Measurements from ENCODE around the gene HELZ2.

- TF ChIP-seq, protein P1, sequence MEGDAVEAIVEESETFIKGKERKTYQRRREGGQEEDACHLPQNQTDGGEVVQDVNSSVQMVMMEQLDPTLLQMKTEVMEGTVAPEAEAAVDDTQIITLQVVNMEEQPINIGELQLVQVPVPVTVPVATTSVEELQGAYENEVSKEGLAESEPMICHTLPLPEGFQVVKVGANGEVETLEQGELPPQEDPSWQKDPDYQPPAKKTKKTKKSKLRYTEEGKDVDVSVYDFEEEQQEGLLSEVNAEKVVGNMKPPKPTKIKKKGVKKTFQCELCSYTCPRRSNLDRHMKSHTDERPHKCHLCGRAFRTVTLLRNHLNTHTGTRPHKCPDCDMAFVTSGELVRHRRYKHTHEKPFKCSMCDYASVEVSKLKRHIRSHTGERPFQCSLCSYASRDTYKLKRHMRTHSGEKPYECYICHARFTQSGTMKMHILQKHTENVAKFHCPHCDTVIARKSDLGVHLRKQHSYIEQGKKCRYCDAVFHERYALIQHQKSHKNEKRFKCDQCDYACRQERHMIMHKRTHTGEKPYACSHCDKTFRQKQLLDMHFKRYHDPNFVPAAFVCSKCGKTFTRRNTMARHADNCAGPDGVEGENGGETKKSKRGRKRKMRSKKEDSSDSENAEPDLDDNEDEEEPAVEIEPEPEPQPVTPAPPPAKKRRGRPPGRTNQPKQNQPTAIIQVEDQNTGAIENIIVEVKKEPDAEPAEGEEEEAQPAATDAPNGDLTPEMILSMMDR (IDR thresholded peaks at IDR 0.05), result no peak
- no peak for TF ChIP-seq POLR2A (IDR thresholded peaks at IDR 0.05)
Observed at GRCh38 chr20:63545814-63546213, 28.2 kb downstream of the HELZ2 start.
